ENCODE data around the gene UBE3D.

UBE3D gene

GRCh38 chr6:83065511-83066192, at the start of gene UBE3D:
Gene UBE3D, minus strand, starts transcription at chr6:83065841. Its CDS starts 123 bp downstream, at chr6:83065718.
- peak; percentile 84 for DNase-seq

- no peak for DNase-seq
Observed at GRCh38 chr6:83114164-83114563, 48.5 kb upstream of the UBE3D start.

GRCh38 chr6:83113258-83113657, 47.6 kb upstream of the UBE3D start:
- DNase-seq = no peak

GRCh38 chr6:83108378-83108777, 42.7 kb upstream of the UBE3D start:
- no peak for DNase-seq

- no peak for DNase-seq
Observed at GRCh38 chr6:83098589-83098988, 32.9 kb upstream of the UBE3D start.

GRCh38 chr6:83097675-83098074, 32.0 kb upstream of the UBE3D start:
- no peak for DNase-seq

- DNase-seq = no peak
Observed at GRCh38 chr6:83097204-83097603, 31.6 kb upstream of the UBE3D start.

- DNase-seq = no peak
Observed at GRCh38 chr6:83096791-83097190, 31.1 kb upstream of the UBE3D start.

- DNase-seq = no peak
Observed at GRCh38 chr6:83092756-83093399, 27.2 kb upstream of the UBE3D start.

GRCh38 chr6:83086751-83087150, 21.1 kb upstream of the UBE3D start:
- DNase-seq = no peak

GRCh38 chr6:83083476-83083875, 17.8 kb upstream of the UBE3D start:
- no peak for DNase-seq

- no peak for DNase-seq
Observed at GRCh38 chr6:83073615-83074014, 8.0 kb upstream of the UBE3D start.

GRCh38 chr6:83072726-83073125, 7.1 kb upstream of the UBE3D start:
- no peak for DNase-seq

- DNase-seq = no peak
Observed at GRCh38 chr6:83071707-83072106, 6.1 kb upstream of the UBE3D start.

- no peak for DNase-seq
Observed at GRCh38 chr6:83071023-83071422, 5.4 kb upstream of the UBE3D start.

GRCh38 chr6:83069633-83070032, 4.0 kb upstream of the UBE3D start:
- DNase-seq = no peak

- peak; percentile 6 for DNase-seq
Observed at GRCh38 chr6:83068616-83069015, 3.0 kb upstream of the UBE3D start.

- peak; percentile 94 for DNase-seq
Observed at GRCh38 chr6:83067448-83068439, 2.1 kb upstream of the UBE3D start, which contains the start of gene DOP1A. Gene DOP1A, plus strand, starts transcription at chr6:83067671. Its CDS starts 29,307 bp downstream, at chr6:83096978.

- DNase-seq = no peak
Observed at GRCh38 chr6:83062225-83062624, 3.4 kb downstream of the UBE3D start.

GRCh38 chr6:83061190-83061589, 4.5 kb downstream of the UBE3D start:
- DNase-seq = no peak

GRCh38 chr6:83057705-83058321, 7.8 kb downstream of the UBE3D start:
- DNase-seq = peak; percentile 54

- DNase-seq = peak; percentile 55
Observed at GRCh38 chr6:83055366-83055964, 10.2 kb downstream of the UBE3D start.
